Stimulated activated CD8-positive, alpha-beta memory T cell treated with anti-CD3 and anti-CD28 coated beads, Interleukin-12 subunit alpha, Interleukin-12 subunit beta, amount 100 ng/mL, for 1 hour (primary cell): ENCODE data around the gene EIF2A.
"Not testable (repeated sequence)": the region's sequence is repeated elsewhere in the genome, so short reads cannot be mapped to it uniquely, and the experiment has no call there.

Experiments used
- DNase-seq: peaks from one replicate; pipeline ENCODE4 v3.0.0-alpha.2; 2020; ENCODE audit warnings: low read depth

The EIF2A gene

GRCh38 chr3:150602426-150603152, 56.0 kb downstream of the EIF2A start:
- DNase-seq: no peak

- peak; percentile 90 for DNase-seq
These were observed 56.8 kb downstream of the EIF2A start, which contains the start of gene SELENOT for GRCh38 chr3:150603153-150603979. Gene SELENOT (plus strand): TSS chr3:150603321. CDS start chr3:150603363, 42 bp downstream.

DNA sequence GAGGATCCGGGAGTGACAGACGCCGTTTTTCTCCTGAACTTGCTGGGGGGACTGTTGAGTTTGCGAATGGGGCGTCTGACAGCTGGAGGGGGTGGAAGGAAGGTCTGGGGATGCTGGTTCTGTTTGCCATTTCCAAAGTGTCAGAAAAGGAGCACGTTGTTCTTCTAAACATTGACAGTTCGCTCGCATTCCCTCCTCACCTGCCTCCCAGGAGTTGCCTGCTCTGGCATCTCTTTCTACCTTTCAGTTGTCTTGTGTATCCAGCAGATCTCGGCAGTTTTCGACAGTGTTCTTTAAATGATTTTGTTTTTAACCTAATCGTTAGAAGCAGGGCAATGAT, 57.4 kb downstream of the EIF2A start:
- no peak for DNase-seq

GRCh38 chr3:150605998-150606641, 59.5 kb downstream of the EIF2A start:
- no peak for DNase-seq

- no peak for DNase-seq
These were observed 60.9 kb downstream of the EIF2A start for GRCh38 chr3:150607267-150608065.

DNA sequence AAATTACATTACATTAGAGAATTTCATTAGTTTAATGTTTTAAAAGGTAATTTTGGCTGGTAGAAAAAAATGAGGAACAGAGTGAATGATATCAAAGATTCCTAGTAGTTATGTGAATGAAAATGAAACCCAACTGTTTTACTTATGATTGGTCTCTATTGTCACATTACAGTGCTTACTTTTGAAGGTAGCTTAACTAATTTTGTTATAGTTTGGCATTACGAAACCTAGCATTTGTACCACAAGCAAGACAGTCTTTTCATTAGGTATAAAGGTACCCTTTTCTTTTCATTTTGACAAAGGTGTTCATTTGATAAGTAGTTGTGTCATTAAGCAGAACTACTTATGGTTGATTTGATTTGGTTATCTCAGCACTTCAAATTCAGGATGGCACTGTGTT, 63.4 kb downstream of the EIF2A start:
- DNase-seq: no peak

GRCh38 chr3:150610785-150611184, 64.2 kb downstream of the EIF2A start:
- DNase-seq: no peak

GRCh38 chr3:150611666-150612065, 65.1 kb downstream of the EIF2A start:
- no peak for DNase-seq

DNA sequence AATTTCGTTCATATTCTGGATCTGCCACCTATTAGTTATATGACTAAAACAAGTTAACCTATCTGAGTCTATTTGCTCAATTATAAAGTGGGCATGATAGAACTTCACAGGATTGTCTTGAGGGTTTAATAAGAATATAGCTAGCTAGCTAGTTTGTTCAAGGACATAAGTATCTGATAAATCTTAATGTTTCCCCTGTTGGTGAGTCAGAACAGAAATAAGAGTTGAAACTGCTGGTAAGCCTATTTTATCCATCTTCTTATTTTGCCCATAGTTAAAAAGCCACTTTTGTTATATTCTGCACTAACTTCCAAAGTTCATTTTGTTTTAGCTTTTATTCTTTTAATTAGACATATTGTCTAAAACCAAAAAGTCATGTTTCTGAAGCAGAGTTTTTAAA, 65.9 kb downstream of the EIF2A start:
- DNase-seq: no peak

DNA sequence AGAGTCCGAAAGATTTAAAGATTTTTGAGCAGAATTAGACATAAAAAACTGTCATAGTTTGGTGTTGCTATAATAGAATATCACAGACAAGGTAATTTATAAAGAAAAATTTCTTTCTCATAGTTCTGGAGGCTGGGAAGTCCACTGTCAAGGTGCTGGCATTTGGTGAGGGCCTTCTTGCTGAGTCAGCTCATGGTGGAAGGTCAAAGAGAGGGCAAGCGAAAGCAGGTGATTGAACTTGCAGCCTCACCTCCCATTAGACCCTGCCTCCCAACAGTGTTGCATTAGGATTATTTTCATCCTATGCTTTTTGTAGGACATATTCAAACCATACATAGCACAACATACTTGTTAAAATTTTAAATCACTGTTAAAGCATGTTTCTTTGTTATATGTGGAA, 66.4 kb downstream of the EIF2A start:
- DNase-seq: no peak

DNA sequence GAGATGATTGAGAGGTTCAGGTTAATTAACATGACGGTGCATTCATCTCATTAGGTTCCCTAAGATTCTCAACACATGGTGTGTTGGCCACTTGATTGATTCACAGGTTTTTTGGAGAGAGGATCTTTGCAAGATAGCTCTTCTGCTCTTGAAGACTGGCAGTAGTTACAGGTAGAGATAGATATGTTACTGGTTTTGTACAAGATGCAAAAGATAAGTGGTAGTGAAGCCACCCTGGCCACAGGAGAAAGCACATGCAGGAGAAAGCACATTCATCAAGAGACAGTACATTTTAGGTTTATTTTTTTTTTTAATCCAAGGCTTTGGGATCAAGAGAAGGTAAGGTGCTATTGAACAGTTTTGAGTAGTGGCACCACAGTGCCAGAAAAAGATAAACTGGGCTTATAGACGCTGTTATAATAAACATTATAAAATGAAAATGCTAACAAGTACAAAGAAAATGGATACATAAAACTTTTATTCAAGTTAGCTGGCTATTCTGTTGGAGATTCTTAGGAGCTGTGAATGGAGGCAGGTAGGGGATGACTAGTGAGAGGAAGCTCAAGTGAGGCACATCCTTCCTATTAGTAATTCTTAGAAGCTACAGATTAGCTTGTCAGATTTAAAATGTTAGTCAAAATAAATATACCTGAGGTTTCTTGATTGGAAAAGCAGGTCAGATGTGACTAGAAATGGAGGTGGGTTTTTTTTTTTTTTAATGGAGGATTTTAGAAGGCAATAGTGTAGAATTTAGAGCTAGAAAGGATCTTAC, 67.3 kb downstream of the EIF2A start:
- no peak for DNase-seq

GRCh38 chr3:150620002-150620689, 73.6 kb downstream of the EIF2A start:
- DNase-seq: no peak

DNA sequence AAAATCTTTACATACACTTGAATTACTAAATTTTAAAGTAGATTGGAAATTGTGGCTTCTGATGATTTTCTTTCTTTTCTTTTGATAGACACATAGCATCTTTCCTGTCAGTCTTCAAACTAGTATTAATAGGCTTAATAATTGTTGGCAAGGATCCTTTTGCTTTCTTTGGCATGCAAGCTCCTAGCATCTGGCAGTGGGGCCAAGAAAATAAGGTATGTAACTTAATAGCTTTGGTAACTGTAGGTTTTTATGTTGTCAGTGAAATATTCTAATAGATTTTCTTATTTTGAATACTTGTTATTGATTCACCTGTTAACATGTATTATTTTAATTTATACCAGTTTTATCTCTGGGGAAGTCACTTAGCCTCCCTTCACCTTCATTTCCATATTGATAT, 76.4 kb downstream of the EIF2A start:
- not testable (repeated sequence) for DNase-seq

DNA sequence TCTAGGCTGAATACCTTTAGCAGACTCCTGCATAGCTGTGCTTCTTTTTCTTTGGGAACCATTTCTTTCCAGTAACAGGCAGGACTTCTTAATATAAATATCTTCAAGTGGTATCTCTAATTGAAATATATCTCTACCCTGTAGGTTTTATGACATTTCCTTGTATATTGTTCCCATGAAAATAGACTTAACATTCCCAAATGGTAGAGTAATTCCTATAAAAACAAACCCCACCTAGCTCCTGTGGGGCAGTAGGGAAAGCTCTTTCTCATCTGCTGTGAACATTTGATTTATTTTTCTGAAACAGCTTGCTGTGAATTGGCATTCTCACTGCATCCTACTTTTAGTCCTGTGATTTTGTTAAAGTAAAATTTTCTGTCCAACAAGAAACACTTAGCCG, 77.4 kb downstream of the EIF2A start:
- no peak for DNase-seq

- no peak for DNase-seq
These were observed 79.8 kb downstream of the EIF2A start for GRCh38 chr3:150626148-150626930.

GRCh38 chr3:150627557-150627956, 81.0 kb downstream of the EIF2A start:
- DNase-seq: no peak

- DNase-seq: no peak
These were observed 85.1 kb downstream of the EIF2A start for GRCh38 chr3:150631515-150632221.

GRCh38 chr3:150635076-150635475, 88.5 kb downstream of the EIF2A start:
- DNase-seq: no peak

GRCh38 chr3:150635526-150635925, 88.9 kb downstream of the EIF2A start:
- no peak for DNase-seq
